GM23248 (cell line): ENCODE measurements around the gene BCL11B. TPM values are rescaled to one million over a fixed set of nuclear protein-coding genes. Genes with fewer than 3 reads are reported as not detected.

Experiments used
- DNase-seq: peaks from one replicate; pipeline ENCODE4 v3.0.0-alpha.2; 2015
- H2AFZ ChIP-seq: fragments of 200-600 bp; sonication (generic); 2 replicates; pipeline ENCODE4 v1.6.1; 2016; ENCODE audit warnings: antibody characterized with exemption
- H3F3A ChIP-seq: fragments of 200-600 bp; sonication (generic); 2 replicates; pipeline ENCODE4 v1.6.1; 2016; ENCODE audit warnings: mild to moderate bottlenecking, antibody characterized with exemption, mixed run types; ENCODE audit not compliant: insufficient read depth
- H3K27ac ChIP-seq: fragments of 200-600 bp; sonication (generic); 2 replicates; pipeline ENCODE4 v1.5.1; 2016; ENCODE audit warnings: mild to moderate bottlenecking
- H3K27me3 ChIP-seq: fragments of 200-600 bp; sonication (generic); replicated peaks from 2 replicates; pipeline ENCODE4 v1.6.1; 2016; ENCODE audit warnings: mild to moderate bottlenecking; ENCODE audit not compliant: insufficient read depth
- H3K36me3 ChIP-seq: fragments of 200-600 bp; sonication (generic); 2 replicates; pipeline ENCODE4 v1.6.1; 2016; ENCODE audit warnings: low read depth, mild to moderate bottlenecking
- H3K4me1 ChIP-seq: fragments of 200-600 bp; sonication (generic); 2 replicates; pipeline ENCODE4 v1.6.1; 2016; ENCODE audit warnings: mild to moderate bottlenecking; ENCODE audit not compliant: insufficient read depth
- H3K4me2 ChIP-seq: fragments of 200-600 bp; sonication (generic); one replicate; pipeline ENCODE4 v1.6.1; 2016; ENCODE audit warnings: mild to moderate bottlenecking; ENCODE audit not compliant: unreplicated experiment
- H3K4me3 ChIP-seq: fragments of 200-600 bp; sonication (generic); 2 replicates; pipeline ENCODE4 v1.5.1; 2016; ENCODE audit warnings: mild to moderate bottlenecking
- H3K79me2 ChIP-seq: fragments of 200-600 bp; sonication (generic); 2 replicates; pipeline ENCODE4 v1.6.1; 2016; ENCODE audit warnings: mild to moderate bottlenecking; ENCODE audit not compliant: insufficient read depth
- H3K9ac ChIP-seq: fragments of 200-600 bp; sonication (generic); 2 replicates; pipeline ENCODE4 v1.6.1; 2016; ENCODE audit warnings: mild to moderate bottlenecking
- H3K9me2 ChIP-seq: fragments of 200-600 bp; sonication (generic); 2 replicates; pipeline ENCODE4 v1.6.1; 2016; ENCODE audit warnings: mixed run types, mild to moderate bottlenecking, moderate library complexity; ENCODE audit not compliant: insufficient read depth
- H3K9me3 ChIP-seq: fragments of 200-600 bp; sonication (generic); one replicate; pipeline ENCODE4 v1.6.1; 2017; ENCODE audit warnings: low read depth
- H4K20me1 ChIP-seq: fragments of 200-600 bp; sonication (generic); 2 replicates; pipeline ENCODE4 v1.6.0; 2016; ENCODE audit not compliant: insufficient read depth
- EZH2 ChIP-seq: fragments of 200-600 bp; sonication (generic); IDR thresholded peaks from 2 replicates; pipeline ENCODE4 v1.6.1; 2018; ENCODE audit warnings: antibody characterized with exemption, mild to moderate bottlenecking; ENCODE audit not compliant: insufficient read depth, poor library complexity, severe bottlenecking
- EZH2phosphoT487 ChIP-seq: fragments of 200-600 bp; sonication (generic); IDR thresholded peaks from 2 replicates; pipeline ENCODE4 v1.6.1; 2018; ENCODE audit warnings: antibody characterized with exemption, moderate library complexity, mild to moderate bottlenecking, low read depth; ENCODE audit not compliant: insufficient read depth
- WGBS, 2 experiments: methylation state at CpG; one replicate each; pipeline ENCODE4 v1.1.6; 2015 to 2017; ENCODE audit warnings: low lambda C conversion rate in 2 of 2, low coverage in 1 of 2; ENCODE audit errors: missing lambda C conversion rate in 2 of 2; 5-methylcytosine and 5-hydroxymethylcytosine counted together
- in situ Hi-C: fragments of 300-500 bp; cut with MboI; formaldehyde crosslinking; loops from 2 replicates; pipeline ENCODE4 v1.15.0; 2020
- polyA plus RNA-seq: library from polyadenylated mRNA; unstranded; fragments of >200 nt; fragmentation: Nextera tagmentation; extraction: Ambion mirVana; gene quantifications from 2 replicates; pipeline ENCODE4 v1.2.1, GENCODE V29; 2016
- total RNA-seq: library from RNA; depleted of rRNA; stranded (reverse); fragments of >200 nt; shearing (Covaris generic); gene quantifications from 2 replicates; pipeline ENCODE4 v1.2.3, GENCODE V29; 2014

Gene BCL11B
- total and polyA plus RNA-seq, 2 experiments from 2014 or later = not detected

DNA sequence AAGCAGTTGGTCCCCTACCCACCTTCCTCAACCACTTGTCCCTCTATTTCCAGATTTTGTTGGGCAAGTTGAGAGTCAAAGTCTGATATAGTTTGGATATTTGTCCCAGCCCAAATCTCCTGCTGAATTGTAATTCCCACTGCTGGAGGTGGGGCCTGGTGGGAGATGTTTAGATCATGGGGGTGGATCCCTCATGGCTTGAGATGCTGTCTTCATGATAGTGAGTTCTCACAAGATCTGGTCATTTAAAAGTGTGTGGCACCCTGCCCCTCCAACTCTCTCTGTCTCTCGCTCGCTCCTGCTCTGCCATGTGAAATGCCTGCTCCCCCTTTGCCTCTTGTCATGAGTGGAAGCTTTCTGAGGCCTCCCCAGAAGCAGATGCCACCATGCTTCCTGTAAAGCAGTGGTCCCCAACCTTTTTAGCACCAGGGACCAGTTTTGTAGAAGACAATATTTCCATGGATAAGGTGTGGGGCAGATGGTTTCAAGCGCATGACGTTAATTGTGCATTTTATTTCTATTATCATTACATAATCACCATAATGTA is 37.3 kb upstream of the BCL11B start:
- Histone ChIP-seq H3K4me1 (no peaks in the 10 kb centered on the region), H3K79me2 (no peaks in the 10 kb centered on the region), H3K9me2 (no peaks in the 10 kb centered on the region), H2AFZ (no peak overlapping the region), H3K27me3 (no peaks in the 10 kb centered on the region; the same call in 1 of the 2 replicates), H3K4me3 (no peak overlapping the region), H4K20me1 (no peaks in the 10 kb centered on the region), H3K9ac (no peak overlapping the region), H3K4me2 (no peak overlapping the region), H3K27ac (no peak overlapping the region), H3K9me3 (no peaks in the 10 kb centered on the region), H3F3A (no peaks in the 10 kb centered on the region), H3K36me3 (no peaks in the 10 kb centered on the region)
- no peak for TF ChIP-seq EZH2phosphoT487
- no peak for TF ChIP-seq EZH2
- 66 to 83% methylated on average over 4 of the region's 4 CpGs for WGBS, 2 experiments
- DNase-seq = no peak
- in situ Hi-C loops = no loop called here

DNA sequence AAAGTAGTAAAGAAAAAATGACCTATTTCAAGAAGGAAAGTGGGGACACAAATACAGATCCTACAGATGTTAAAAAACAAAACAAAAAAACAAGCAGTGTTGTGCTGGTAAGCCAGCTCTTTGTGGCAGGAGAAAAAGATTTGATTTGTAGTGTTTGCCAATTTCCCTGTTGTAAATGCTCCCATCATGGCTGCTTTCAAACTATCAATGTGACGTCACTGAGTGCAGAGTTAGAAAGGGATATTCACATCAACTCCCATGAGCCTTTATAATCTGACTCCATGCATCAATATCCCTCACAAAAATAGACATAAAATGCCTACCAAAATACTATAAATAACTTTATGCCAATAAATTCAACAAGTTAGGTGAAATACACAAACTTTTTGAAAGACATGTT is 32.2 kb upstream of the BCL11B start:
- DNase-seq = no peak
- H2AFZ ChIP-seq = no peak overlapping the region
- in situ Hi-C loops = no loop called here

GRCh38 chr14:99300190-99300589 is 28.2 kb upstream of the BCL11B start:
- DNase-seq = no peak
- Histone ChIP-seq H3K4me2 (no peak overlapping the region), H3K9ac (no peak overlapping the region), H4K20me1 (no peaks in the 10 kb centered on the region), H3K4me1 (no peaks in the 10 kb centered on the region), H3K9me3 (no peaks in the 10 kb centered on the region), H3K9me2 (no peaks in the 10 kb centered on the region), H3K36me3 (no peaks in the 10 kb centered on the region), H3K27ac (no peak overlapping the region), H3F3A (no peaks in the 10 kb centered on the region), H3K4me3 (no peak overlapping the region), H3K79me2 (no peaks in the 10 kb centered on the region), H3K27me3 (0 out of 2 replicates have a peak, but pooled peaks cover 3% of the 10 kb centered on the region), H2AFZ (no peak overlapping the region)
- in situ Hi-C loops = no loop called here
- TF ChIP-seq EZH2 = no peak
- no peak for TF ChIP-seq EZH2phosphoT487

More for the DNA sequence above, 32.2 kb upstream of the BCL11B start:
- Histone ChIP-seq H3K27ac (no peak overlapping the region), H3K9me3 (no peaks in the 10 kb centered on the region), H3F3A (no peaks in the 10 kb centered on the region), H3K9ac (no peak overlapping the region), H3K27me3 (0 out of 2 replicates have a peak, but pooled peaks cover 3% of the 10 kb centered on the region), H4K20me1 (no peaks in the 10 kb centered on the region), H3K9me2 (no peaks in the 10 kb centered on the region), H3K4me2 (no peak overlapping the region), H3K79me2 (no peaks in the 10 kb centered on the region), H3K4me1 (no peaks in the 10 kb centered on the region), H3K4me3 (no peak overlapping the region), H3K36me3 (no peaks in the 10 kb centered on the region)
- no peak for TF ChIP-seq EZH2
- TF ChIP-seq EZH2phosphoT487 = no peak
- 48 to 59% methylated on average over 1 of the region's 1 CpG for WGBS, 2 experiments

DNA sequence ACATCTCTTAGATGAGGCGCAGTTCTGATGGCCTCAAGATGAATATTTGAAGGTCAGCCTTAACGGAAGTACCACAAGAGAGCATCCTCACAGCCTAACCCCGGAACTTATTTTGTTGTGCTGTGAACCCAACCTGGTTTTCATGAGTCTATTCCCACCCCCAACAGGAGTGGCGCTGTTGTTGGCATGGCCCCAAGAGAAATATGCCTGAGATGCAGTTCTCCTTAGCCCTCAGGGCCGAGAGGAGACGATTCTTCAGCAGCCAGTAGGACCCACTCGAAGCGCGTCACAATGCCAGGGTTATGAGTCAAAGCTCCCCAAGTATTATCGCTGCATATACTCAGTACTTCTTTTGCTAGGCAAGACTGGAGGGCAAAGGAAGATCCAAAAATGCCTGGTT is 24.5 kb upstream of the BCL11B start:
- TF ChIP-seq EZH2 (no peak), EZH2phosphoT487 (no peak)
- DNase-seq = no peak
- H4K20me1 ChIP-seq = no peaks in the 10 kb centered on the region
- no peaks in the 10 kb centered on the region for H3K4me1 ChIP-seq
- H3K4me2 ChIP-seq = no peak overlapping the region
- in situ Hi-C loops = no loop called here
- no peak overlapping the region for H3K9ac ChIP-seq
- no peaks in the 10 kb centered on the region for H3F3A ChIP-seq
- H3K9me3 ChIP-seq = no peaks in the 10 kb centered on the region
- no peaks in the 10 kb centered on the region for H3K27me3 ChIP-seq
- H2AFZ ChIP-seq = no peak overlapping the region
- H3K4me3 ChIP-seq = no peak overlapping the region
- no peak overlapping the region for H3K27ac ChIP-seq
- H3K36me3 ChIP-seq = no peaks in the 10 kb centered on the region
- H3K79me2 ChIP-seq = no peaks in the 10 kb centered on the region
- 62 to 69% methylated on average over 10 of the region's 10 CpGs for WGBS, 2 experiments
- no peaks in the 10 kb centered on the region for H3K9me2 ChIP-seq
